ENCODE results near the gene KRT8.

The KRT8 gene

GRCh38 chr12:52896190-52897100 lies 8.4 kb downstream of the KRT8 start:
- no peak overlapping the region for H3K4me3 ChIP-seq (ENCODE audit: low read depth, low read length)
- TF ChIP-seq CTCF (IDR thresholded peaks at IDR 0.05; ENCODE audit: low read depth, low read length, missing control alignments) = no peak
- no peak for DNase-seq (ENCODE audit: low read depth)

GRCh38 chr12:52895726-52896189 lies 9.1 kb downstream of the KRT8 start:
- no peak for DNase-seq (ENCODE audit: low read depth)
- no peak overlapping the region for H3K4me3 ChIP-seq (ENCODE audit: low read depth, low read length)
- no peak for TF ChIP-seq CTCF (IDR thresholded peaks at IDR 0.05; ENCODE audit: low read depth, low read length, missing control alignments)

GRCh38 chr12:52892974-52893373 lies 11.9 kb downstream of the KRT8 start:
- TF ChIP-seq CTCF (IDR thresholded peaks at IDR 0.05; ENCODE audit: low read depth, low read length, missing control alignments) = no peak
- DNase-seq (ENCODE audit: low read depth) = no peak
- H3K4me3 ChIP-seq (ENCODE audit: low read depth, low read length) = no peak overlapping the region

GRCh38 chr12:52892207-52892852 lies 12.5 kb downstream of the KRT8 start:
- DNase-seq (ENCODE audit: low read depth) = no peak
- H3K4me3 ChIP-seq (ENCODE audit: low read depth, low read length) = no peak overlapping the region
- TF ChIP-seq CTCF (IDR thresholded peaks at IDR 0.05; ENCODE audit: low read depth, low read length, missing control alignments) = no peak

GRCh38 chr12:52891044-52891443 lies 13.8 kb downstream of the KRT8 start:
- no peak overlapping the region for H3K4me3 ChIP-seq (ENCODE audit: low read depth, low read length)
- TF ChIP-seq CTCF (IDR thresholded peaks at IDR 0.05; ENCODE audit: low read depth, low read length, missing control alignments) = no peak
- no peak for DNase-seq (ENCODE audit: low read depth)

- no peak for TF ChIP-seq CTCF (IDR thresholded peaks at IDR 0.05; ENCODE audit: low read depth, low read length, missing control alignments)
- no peak for DNase-seq (ENCODE audit: low read depth)
- no peak overlapping the region for H3K4me3 ChIP-seq (ENCODE audit: low read depth, low read length)
Observed at GRCh38 chr12:52890417-52890816, 14.5 kb downstream of the KRT8 start.

Data from GM12864 (cell line).